ENCODE results near the gene LDLR.

LDLR gene

DNA sequence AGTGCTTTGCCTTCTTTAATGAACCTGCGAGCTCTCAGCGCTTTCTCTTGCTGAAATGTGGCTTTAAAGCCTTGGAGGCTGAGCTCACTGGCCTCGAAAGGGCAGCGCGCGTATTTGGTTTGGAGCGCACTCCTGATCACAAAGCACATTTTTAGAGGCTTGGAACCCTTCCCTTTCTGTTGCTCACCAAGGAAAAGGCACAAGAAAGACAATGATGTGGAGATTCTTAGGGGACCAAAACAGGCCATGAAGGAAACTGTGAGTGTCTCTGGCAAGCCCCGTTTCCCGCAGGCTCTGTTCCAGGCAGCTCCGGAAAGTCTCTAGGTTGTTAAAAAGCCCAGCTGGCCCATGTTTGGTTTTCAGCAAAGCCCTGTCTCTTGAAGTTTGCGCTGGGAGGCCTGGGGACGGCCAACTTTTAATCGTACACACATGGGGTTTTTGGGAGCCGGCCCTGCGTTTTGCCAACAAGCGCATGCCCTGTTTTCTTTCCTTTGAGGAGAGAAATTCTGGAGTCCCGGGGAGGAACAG, 75.7 kb downstream of the LDLR start:
- TF ChIP-seq, protein P1, sequence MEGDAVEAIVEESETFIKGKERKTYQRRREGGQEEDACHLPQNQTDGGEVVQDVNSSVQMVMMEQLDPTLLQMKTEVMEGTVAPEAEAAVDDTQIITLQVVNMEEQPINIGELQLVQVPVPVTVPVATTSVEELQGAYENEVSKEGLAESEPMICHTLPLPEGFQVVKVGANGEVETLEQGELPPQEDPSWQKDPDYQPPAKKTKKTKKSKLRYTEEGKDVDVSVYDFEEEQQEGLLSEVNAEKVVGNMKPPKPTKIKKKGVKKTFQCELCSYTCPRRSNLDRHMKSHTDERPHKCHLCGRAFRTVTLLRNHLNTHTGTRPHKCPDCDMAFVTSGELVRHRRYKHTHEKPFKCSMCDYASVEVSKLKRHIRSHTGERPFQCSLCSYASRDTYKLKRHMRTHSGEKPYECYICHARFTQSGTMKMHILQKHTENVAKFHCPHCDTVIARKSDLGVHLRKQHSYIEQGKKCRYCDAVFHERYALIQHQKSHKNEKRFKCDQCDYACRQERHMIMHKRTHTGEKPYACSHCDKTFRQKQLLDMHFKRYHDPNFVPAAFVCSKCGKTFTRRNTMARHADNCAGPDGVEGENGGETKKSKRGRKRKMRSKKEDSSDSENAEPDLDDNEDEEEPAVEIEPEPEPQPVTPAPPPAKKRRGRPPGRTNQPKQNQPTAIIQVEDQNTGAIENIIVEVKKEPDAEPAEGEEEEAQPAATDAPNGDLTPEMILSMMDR (IDR thresholded peaks at IDR 0.05), result no peak

DNA sequence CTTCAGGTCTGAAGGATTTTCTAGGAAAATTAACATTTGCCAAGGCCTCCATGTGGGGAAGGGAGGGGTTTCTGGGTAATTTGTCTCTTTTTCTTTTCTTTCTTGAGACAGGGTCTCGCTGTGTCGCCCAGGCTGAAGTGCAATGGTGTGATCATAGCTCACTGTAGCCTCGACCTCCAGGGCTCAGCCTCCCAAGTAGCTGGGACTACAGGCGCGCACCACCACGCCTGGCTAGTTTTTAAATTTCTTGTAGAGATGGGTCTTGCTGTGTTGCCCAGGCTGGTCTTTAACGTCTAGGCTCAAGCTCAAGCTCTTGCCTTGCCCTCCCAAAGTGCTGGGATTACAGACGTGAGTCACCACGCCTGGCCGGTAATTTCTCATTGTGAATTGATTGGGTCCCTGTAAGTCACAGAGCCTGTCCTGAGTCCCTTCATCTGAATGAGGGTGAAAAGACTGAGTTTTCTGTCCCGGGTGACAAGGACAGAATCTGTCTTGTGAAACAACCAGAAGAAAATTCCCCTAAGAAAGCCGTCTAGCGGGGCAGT, 76.3 kb downstream of the LDLR start:
- TF ChIP-seq, protein P1 (IDR thresholded peaks at IDR 0.05), result no peak

DNA sequence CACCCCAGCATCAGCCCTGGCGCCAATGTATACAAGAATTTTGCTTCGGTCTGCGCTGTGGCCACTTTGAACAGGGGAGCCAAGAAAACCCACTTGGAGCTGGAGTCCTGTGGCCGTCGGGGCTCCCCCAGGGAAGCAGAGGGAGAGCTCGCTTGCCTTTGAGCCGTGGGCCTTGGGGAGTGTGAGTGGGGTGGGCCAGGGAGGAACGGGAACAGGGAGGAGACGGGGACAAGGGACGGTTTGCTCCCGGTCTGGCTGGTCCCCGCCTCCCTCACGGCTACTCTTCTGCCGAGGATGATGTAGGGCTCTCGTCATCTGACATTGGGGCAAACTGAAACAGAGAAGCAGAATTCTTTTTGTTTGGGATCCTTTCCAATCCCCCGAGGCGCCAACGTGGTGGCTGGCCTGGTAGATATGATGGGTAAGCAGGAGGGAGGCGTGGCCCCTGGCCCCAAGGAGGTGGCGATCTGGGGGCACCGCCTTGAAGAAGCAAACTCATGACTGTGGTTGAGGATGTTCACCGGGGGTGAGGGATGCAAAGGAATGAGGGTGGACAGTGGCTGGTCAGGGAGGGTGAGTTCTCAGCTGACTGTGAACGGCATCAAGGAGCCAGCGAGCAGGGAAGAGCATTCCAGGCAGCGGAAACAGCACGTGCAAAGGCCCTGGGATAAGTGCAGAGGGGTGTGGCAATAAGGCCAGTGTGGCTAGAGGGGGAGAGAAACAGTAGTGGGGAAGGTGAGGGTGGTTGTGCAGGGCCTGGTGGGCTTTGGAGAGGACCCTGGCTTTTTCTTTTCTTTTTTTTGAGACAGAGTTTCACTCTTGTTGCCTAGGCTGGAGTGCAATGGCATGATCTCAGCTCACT, 77.2 kb downstream of the LDLR start:
- TF ChIP-seq, protein P1 (IDR thresholded peaks at IDR 0.05), result no peak

DNA sequence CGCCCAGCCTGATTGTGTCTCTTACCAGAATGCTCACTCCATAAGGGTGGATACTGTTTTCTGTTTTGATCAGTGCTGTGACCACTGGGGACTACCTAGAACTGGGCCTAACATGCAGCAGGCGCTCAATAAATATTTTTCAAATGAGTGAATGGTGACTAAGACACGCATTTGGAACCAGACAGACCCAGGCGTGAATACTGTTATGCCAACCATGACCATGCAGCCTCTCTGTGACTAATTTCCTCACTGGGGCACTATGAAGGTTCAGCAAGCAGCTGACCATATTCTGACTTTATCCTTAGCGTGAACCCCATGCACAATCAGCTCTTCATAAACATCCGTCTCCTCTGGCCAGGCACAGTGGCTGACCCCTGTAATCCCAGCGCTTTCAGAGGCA, 79.3 kb downstream of the LDLR start:
- TF ChIP-seq, protein P1 (IDR thresholded peaks at IDR 0.05), result no peak

DNA sequence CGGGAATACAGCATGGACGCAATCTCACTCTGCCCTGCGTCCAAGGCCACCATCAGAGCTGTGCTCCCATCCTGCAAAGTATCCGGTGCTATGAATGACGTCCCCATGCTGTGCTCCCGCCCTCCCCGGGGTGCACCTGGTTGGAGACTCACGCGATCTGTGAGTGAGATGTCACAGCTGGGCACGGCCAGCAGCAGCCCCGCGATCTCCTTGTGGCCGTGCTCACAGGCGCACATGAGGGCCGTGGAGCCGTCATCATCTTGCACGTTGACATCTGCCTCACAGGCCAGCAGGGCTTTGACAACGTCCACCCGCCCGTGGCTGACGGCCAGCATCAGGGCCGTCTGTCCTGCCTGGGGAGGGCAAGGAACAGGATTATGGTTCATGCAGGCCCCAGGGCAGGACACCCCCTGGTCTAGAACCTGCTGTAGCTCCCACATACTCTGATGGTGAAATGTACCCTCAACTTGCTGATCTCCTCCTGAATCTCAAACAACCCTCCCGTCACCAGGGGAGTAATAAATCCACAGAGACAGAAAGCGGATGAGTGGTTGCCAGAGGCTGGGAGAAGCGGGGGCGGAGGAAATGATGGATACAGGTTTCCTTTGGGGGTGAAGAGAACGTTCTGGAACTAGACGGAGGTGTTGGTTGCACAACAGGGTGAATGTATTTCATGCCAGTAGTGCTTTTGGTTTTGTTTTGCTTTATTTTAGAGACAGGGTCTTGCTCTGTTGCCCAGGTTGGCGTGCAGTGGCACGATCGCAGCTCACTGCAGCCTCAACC, 80.8 kb downstream of the LDLR start:
- TF ChIP-seq, protein P1 (IDR thresholded peaks at IDR 0.05), result no peak

DNA sequence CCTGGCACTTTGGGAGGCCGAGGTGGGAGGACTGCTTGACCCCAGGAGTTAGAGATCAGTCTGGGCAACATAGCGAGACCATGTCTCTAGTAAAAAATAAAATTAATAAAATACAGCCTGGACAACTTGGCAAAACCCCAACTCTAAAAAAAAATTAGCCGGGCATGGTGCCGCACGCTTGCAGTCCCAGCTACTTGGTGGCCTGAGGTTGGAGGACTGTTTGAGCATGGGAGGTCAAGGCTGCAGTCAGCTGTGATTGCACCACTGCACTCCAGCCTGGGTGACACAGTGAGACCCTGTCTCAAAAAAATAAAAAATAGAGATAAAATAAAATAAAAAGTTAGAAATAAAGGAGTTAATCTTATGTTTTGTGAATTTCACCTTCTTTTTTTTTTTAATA, 81.9 kb downstream of the LDLR start:
- TF ChIP-seq, protein P1 (IDR thresholded peaks at IDR 0.05), result no peak

DNA sequence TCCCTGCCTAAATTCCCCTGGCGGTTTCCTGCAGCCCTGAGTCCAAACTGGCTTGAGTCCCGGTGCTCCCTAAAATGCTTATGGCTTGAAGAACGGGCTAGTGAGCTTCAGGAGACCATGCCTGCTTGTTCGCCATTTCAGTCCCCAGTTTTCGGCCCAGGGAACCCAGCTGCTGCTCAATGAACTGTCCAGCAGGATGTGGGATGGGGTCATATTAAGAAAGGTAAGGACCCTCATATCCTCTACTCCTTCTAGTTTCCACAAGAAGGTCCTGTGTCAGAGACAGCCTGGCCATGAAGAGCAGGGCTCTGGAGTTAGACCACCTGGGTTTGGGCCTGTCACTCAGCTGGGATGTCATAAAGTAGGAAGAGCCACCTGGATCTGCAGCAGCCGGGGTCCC, 83.3 kb downstream of the LDLR start:
- TF ChIP-seq, protein P1 (IDR thresholded peaks at IDR 0.05), result no peak

All from LNCAP (cell line).